HPDE6-E6E7 (cell line): ENCODE results near the gene FGFBP2.

Source experiments
- DNase-seq: peaks from one replicate; pipeline ENCODE4 v3.0.0; 2011; ENCODE audit warnings: missing footprints; ENCODE audit errors: extremely low spot score

The FGFBP2 gene

DNA sequence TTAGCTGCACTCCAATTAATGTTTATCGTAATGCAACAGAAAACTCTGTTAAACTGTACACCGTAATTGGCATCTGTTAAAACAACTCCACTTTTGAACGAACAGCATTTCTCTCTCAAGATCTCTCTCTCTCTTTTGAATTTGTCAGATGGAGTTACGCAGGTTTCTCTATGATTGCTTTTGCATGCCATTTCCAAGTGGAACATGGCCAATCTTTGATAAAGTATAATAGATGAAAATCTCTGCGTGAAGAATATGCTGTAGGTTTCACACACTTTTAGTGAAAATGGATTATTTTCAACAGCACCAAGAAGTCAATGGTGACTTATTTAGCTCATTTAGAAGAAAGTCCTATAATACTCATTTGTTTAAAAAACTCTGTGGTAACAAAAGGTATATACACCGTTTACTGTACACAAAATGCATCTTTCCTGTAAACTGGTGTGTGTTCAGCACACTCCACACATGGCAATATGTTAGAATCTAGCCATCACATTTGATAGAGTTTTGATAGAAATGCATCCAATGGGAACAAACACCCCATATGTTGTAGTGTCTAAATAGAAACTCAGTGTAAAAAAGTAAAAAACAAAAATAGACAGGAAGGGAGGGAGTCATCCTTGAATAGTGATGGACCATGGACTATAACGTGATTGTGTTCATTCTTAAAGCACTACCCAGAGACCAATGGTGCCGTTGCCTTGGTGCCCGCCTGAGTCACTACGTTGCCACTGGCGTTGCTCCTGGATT, 5.8 kb upstream of the FGFBP2 start:
- DNase-seq: no peak

DNA sequence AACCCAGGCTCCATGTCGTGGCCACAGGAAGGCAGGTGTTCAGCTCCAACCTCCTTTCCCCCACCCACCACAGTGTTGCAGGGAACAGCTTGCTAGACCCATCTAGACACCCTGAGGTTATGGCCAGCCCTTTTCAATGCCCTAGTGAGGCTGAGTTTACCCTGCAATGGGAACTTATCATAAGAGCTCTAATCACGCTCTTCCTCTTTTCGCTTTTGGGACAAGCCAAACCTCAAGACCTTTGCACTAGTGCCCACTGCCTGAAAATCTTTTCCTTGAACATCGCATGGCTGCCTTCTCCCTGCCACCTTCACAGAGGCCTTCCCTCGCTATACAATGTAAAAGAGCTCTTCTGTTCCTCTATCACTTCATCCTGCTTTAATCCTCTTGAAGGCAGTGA, 2.4 kb upstream of the FGFBP2 start:
- no peak for DNase-seq

DNA sequence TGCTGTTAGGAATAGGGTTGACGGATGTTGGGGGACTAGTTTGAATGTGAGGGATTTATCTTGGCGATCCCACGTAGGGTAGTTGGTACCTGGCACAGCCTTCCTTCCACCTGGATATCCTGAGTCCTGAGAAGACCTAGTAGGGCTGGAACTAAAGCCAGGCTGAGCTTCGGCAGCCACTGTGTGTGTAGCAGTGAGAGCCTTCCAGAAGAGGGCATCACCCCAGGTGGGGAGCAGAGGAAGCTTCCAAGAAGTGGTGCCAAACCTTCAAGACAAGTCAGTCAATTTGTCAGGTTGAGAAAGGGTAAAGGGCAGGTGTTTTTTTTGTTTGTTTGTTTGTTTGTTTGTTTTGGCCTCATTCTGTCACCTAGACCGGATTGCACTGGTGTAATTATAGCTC, 1.2 kb upstream of the FGFBP2 start:
- DNase-seq: no peak

DNA sequence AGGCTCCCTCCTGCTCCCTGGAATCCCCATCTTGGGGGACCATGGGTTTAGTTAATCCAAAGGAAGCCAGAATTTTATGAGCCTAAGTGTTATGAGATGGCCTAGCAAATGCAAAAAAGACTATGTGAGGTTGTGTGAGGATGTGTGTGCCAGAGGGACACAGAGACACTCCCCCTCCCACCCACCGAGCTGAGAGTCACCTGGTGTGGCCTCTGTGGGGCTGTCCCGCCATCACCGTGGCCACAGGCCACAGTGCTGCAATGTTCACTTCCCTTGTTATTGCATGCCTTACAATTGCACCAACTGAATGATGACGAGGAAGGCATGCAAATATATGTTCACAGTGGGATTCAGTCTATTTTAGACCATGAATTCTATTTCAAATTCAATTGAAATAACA, 601 bp upstream of the FGFBP2 start:
- DNase-seq: no peak

DNA sequence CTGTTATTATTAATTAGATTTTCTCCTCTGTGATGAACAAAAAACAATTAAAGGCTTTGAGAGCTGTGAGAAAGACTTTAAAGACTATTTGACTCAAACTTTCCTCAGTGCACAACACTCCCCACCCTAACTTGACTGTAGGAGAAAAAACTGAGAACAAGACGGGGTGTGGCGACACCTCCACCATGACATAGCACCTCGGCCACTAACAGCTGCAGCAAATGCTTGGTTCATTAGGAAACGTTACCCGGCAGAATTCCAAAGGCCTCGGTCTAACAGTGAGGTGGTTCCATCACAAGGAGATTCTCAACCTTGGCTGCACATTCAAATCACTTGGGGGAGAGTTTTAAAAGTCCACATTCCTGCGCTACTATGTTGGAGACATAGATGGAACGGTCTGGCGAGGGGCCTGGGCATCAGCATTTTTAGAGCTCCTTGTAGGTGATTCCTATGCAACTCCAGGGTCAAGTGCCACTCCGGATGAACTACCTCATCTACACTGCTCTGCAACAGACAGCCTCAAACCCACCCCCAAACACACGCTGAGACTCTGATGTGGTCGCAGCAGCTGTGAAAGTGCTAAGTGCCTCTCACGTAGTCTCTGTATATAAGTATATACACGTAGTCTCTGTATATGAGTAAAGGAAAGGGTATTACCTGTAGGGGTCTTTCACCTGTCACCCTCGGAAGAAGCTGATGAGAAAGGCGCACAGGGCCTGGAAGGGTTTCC, 1.0 kb downstream of the FGFBP2 start:
- DNase-seq: no peak

DNA sequence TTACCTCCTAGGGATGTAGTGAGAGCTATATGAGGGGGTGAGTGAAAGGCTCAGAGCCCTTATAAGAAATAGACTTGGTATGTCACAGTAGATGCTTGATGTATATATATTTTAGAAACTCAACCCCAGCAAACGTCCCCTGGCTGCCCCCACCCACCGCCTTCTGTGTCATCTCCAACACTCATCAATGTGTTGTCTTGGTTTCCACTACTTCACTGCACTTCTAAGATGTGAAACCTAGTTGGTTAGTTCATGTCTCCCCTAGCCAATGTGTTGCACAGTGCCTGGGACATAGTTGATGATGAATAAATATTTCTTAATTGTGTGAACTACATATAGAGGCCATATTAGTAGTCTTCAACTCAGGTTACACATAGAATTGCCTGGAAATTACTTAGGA, 4.4 kb downstream of the FGFBP2 start:
- no peak for DNase-seq

DNA sequence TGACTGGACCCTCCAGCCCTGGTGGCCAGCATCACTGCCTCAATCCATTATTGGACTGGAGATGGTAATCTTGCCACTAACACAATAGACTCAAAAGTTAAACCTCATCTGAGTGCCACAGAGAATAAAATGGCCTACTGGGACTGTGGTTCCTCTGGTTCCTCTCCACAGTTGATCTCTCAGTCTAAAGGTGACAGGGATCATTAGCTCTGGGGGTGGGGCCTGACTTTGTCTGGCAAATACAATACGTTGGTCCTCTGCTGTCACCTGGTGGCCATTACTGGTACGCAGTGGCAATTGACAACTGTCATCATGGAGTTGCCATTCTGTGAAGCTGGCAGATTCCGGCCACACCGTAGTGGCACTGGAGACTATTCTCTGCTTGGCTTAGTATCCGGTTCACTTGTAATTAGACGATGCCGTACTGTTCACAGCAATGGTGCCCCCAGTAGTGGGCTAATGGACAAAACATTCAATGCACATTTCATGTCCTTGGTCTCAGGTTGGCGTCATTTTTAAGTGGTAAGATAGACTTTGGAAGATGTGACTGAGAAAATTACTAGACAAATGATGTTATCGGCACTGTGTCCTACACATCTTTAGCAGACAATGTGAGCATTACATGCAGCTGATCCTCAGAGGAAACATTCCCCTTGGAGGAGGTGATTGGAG, 6.7 kb downstream of the FGFBP2 start:
- DNase-seq: peak; percentile 82

DNA sequence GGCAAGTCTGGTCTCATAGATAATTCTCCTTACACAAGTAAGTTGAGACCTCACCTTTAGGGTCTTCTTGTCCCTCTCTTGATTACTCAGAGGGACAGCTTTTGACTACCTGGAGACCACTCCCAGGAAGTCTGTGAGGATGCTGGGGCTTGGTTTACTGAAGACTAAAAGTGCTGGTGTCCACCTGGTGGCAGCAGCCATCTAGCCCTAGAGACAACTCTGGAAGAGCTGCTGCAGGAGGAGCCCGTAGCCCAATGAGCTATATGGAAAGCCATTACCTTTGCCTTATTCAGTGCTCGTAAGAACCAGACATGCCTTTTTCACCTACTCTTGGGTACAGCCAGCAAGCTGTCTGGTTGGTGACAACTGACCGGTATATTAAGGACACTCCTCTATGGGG, 7.3 kb downstream of the FGFBP2 start:
- no peak for DNase-seq

DNA sequence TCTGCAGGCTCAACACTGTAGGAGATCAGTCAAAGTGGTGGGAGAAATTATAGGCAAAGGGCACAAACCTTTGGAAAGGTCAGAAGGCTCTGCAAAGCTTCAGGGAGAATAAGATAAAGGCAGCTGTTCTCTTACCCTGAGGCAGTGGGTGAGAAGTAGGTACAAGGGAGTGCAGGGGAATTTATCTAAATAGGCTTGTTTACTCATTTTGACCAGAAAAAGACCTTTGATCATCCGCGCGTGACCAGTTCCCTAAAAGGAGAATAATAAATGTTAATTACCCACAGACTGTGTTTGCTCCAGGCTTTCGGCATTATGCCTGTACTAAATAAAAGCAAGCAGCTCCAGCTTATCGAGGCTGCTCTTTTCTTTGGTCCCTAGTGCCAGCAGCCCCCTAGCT, 9.3 kb downstream of the FGFBP2 start:
- no peak for DNase-seq

DNA sequence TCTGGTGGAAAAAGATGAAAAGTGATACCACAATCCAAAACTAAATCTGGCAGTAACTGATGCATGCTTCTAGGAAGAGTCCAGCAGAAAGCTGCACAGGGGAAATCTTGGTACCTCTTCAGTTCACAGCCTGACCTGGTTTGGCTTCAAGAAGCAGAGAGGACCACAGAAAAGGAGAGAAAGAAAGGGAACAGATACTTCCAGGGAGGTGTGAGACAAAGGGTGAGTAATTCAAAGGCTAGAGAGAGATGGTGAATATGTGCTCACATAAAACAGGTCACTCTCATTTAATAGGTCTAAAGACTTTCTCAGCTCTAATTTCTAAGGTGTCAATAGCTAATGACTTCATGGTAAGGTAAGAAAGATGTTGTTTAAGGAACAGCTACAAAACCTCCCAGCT, 11.2 kb downstream of the FGFBP2 start:
- no peak for DNase-seq

DNA sequence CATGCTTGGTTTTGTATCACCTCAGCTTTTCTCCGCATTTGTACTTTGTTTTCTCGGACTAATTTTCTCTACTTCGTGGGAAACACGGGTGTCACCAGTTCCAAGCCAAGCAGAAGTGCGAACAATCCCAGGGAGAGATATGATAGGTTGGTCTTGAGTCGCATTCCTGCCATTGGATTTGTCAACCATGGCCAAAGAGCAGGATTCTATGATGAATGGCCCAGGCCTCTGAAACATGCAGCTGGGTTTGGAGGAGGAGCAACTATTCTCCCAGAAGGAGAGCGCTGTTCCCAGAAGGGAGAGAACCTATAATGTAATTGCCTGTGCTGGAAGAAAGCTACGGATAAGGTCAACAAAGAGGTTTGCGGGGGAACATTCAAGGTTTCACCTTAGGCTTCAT, 14.1 kb downstream of the FGFBP2 start:
- DNase-seq: no peak

DNA sequence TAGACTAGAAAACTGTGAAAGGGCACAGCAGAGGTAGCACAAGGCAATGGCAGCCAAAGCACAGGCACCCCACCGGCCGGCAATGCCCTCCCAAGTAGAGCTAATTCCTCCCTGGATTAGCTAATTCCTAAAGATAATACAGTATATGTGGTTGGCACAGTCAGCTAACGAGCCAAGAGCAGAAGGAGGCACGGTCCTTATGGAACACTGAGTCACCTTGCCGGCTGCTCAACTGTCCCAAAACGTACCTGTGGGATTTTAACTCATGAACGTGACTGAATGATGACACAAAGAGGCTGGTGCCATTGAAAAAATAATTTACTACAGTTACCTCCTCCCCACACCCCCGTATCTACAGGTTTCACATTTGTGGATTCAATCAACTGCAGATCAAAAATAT, 15.3 kb downstream of the FGFBP2 start:
- no peak for DNase-seq

DNA sequence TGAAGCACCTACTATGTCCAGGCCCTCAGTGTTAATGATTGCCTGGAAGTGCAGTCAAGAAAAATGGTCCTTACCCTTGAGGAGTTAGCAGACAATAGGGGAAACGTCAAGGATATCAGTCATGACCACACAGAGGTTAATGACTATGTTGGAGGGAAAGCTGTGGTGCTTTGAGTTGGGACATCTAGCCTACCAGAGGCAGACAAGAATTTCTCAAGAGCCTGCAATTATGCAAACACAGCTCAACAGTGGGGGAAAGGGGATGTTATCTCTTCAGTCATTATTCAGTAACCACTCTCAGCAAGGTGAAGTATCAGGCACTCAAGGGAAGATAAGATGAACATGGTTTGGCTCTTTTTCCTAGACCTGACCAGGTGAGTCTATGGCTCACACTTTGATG, 17.5 kb downstream of the FGFBP2 start:
- no peak for DNase-seq

DNA sequence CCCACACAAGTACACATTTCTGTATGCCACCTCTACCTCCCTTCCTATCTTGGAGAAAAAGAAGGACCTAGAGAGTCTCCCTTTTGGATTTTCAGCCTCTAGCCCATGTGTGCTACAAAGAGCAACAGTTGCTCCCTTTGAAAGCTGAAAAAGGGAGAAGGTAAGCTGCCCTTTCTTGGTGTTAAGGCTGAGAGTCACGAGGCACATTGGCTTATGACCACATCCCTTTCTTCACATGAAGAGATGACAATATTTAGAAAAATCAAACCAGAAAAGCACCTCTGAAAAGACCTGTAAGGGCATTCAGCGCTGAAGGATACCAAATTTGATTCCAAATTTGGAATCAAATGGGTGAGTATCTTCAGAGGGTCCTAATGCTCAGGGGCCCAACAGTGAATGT, 18.1 kb downstream of the FGFBP2 start:
- DNase-seq: no peak

DNA sequence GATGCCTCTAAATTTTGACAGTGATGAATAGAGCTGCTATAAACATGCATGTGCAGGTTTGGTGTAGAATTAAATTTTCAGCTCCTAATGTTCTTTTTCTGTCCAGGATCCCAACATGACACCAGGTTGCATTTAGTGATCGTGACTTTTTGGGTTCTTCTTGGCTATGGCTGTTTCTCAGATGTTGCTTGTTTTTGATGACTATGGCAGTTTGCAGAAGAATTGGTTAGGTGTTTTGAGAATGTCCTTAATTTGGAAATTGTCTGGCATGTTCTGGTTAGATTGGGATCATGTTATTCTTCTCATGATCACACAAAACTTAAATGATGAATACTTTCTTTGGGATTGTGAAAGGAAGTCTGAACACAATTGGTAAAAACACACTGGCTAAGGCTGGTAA, 20.7 kb downstream of the FGFBP2 start:
- no peak for DNase-seq

DNA sequence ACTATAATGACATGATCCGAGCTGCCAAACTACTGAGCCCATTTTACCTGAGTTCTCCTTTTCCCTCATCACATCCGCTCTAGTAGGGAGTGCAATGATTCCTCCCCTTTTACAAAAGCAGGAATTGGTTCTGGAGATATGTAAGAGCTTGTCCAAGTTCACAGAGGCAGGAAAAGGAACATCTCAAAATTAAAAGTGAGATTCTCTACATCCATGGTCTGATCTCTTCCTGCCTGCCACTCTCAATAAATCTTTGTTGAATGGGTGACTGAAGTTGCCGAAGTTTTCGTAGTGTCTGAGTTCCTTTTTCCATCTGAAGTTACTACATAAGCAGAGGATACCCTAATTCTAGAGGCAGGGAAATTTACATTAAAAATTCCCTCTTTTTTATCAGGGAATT, 24.3 kb downstream of the FGFBP2 start, which contains the start of gene FGFBP1:
Gene FGFBP1 (minus strand): TSS at position 101 of the 400 bp plus-strand sequence. CDS start 2,108 bp downstream, outside the sequence.
- DNase-seq: no peak

DNA sequence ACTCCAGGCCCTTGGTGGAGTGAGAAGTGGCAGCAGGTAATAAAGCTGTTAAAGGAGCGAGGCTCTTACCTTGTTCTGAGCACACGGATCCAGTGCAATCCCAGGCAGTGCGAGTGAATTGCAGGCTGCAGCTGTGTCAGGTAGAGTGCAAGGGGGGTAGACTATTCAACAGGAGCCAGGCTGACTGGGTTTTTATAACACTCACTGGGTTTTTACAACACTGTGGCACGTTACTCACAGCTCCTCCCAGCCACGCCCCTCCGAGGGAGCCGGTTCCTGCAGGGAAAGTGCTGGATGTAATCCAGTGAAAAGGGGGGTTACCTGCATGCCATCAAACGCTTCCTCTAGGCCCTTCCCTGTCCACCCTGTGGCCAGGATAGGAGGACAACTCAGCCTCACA, 24.8 kb downstream of the FGFBP2 start:
- peak; percentile 78 for DNase-seq

DNA sequence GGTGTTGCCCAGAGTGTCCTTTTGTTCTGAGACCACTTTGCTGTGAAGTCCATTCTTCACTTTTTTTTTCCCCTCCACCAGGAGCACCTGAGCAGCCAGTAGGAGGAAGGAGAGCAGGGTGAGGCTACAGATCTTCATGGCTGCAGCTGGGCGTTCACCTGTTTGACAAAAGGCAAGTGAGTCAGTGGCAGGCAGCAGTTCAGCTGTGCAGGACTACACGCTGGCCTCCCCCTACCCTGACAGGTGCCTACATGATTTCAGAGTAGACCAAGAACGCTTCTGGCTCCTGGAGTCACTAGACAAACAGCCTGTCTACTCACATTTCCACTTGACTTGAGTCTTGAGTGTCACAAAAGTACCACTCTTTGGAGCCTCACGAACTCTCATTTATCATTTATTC, 26.5 kb downstream of the FGFBP2 start:
- no peak for DNase-seq

DNA sequence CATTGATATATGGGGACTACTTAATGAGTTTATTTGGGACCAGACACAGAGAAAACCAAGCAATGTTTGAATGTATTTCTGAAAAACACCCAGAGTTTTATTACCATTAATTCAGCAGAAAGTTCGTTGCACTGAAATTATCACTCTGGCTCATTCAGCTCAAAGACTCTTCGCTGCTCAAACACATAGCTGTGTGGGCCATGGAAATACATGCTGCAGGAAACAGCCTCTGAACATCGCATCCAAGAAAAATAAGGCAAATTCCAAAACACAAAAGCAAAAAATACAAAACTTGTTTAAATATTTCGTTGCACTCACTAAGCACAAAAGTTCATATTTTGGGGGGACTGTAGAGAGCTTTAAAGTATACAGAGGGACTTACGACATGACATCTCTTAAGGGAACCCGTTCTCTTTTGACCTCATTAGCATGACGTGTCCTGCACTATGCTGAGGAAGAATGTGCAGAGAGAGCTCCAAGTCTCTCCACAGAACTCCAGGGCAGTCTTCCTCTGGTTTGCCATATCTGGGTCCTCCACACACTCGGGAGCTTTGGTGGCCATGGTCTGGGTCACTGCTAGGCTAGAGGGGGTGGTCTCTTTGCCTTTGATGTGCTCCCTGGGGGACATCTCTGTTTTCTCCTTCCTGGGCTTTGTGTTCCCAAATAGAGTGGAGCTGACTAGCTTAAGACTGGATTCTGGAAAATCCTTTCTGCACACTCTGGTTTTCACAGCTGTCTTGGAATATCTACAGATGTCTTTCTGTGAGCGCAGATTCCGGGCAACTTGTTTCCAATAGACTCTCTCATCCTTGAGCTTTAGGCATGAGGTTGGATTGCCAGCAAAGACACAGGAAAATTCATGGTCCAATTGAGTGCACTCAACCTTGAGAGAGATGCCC, 27.2 kb downstream of the FGFBP2 start:
- no peak for DNase-seq

DNA sequence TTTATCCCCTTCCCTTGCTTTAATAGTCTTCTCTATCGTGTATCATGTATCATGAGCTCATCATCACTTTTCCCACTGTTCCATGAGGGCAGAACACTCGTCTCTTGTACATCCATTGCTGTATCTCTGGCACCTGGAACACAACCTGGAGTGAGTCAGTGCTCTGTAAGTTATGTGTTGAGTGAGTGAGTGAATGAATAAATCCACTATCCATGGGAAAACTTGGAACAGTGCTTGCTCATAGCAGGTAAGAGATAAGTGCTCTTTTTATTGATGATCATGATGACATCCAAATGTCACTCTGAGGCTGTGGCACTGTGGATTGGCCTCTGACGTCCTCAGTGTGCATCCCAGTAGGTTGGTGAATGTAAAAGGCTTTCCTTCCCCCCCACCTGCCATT, 28.7 kb downstream of the FGFBP2 start:
- no peak for DNase-seq

DNA sequence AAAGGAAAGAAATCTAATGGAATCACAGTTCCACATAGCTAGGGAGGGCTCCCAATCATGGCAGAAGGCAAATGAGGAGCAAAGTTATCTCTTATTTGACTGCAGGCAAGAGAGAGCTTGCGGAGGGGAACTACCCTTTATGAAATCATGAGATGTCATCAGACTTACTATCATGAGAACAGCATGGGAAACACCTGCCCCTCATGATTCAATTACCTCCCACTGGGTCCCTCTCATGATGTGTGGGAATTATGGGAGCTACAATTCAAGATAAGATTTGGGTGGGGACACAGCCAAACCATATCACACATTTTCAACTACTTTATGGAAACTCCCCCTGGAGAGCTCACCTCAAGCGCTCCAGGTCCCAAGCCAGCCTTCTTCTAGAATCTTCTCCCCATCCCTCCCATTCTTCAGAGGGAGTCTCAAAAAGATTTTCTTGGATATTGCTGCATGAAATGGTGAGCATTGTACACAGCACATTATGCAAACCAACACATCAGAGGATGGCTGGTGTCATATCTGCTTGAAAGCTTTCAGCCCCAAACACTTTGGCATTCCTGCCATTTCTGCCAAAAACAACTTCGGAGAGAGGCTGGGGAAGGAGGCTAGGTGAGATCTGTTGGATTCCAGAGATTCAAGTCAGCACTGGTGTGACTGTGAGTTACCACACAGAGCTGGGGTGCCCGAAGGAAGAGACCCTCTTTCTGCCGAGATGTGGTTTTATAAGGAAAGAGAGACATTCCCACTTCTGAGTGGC, 31.3 kb downstream of the FGFBP2 start:
- no peak for DNase-seq
